Measurements from ENCODE around the gene EPN3.

EPN3 gene

GRCh38 chr17:50586421-50587247 is 54.1 kb downstream of the EPN3 start:
- no peak for DNase-seq (ENCODE audit: low read depth, low spot score)
- H3K4me3 ChIP-seq (ENCODE audit: low read depth, low read length) = no peak overlapping the region
- TF ChIP-seq CTCF (IDR thresholded peaks at IDR 0.05; ENCODE audit: low read depth, low read length) = no peak
- in situ Hi-C loops (cut with HindIII; ENCODE audit: low sequenced_read_pairs) = no loop called here

- in situ Hi-C loops (cut with HindIII; ENCODE audit: low sequenced_read_pairs) = no loop called here
- no peak overlapping the region for H3K4me3 ChIP-seq (ENCODE audit: low read depth, low read length)
- no peak for DNase-seq (ENCODE audit: low read depth, low spot score)
- no peak for TF ChIP-seq CTCF (IDR thresholded peaks at IDR 0.05; ENCODE audit: low read depth, low read length)
Measured at GRCh38 chr17:50587571-50587970, 55.0 kb downstream of the EPN3 start.

GRCh38 chr17:50588391-50589049 is 56.0 kb downstream of the EPN3 start:
- no peak for DNase-seq (ENCODE audit: low read depth, low spot score)
- TF ChIP-seq CTCF (IDR thresholded peaks at IDR 0.05; ENCODE audit: low read depth, low read length) = no peak
- H3K4me3 ChIP-seq (ENCODE audit: low read depth, low read length) = no peak overlapping the region
- in situ Hi-C loops (cut with HindIII; ENCODE audit: low sequenced_read_pairs) = no loop called here

- in situ Hi-C loops (cut with HindIII; ENCODE audit: low sequenced_read_pairs) = no loop called here
Measured at GRCh38 chr17:50589095-50589705, 56.7 kb downstream of the EPN3 start.

GRCh38 chr17:50590946-50591737 is 58.6 kb downstream of the EPN3 start:
- no peak for TF ChIP-seq CTCF (IDR thresholded peaks at IDR 0.05; ENCODE audit: low read depth, low read length)
- in situ Hi-C loops (cut with HindIII; ENCODE audit: low sequenced_read_pairs) = no loop called here

More at GRCh38 chr17:50589095-50589705, 56.7 kb downstream of the EPN3 start:
- TF ChIP-seq CTCF (IDR thresholded peaks at IDR 0.05; ENCODE audit: low read depth, low read length) = no peak
- DNase-seq (ENCODE audit: low read depth, low spot score) = peak; percentile 24
- H3K4me3 ChIP-seq (ENCODE audit: low read depth, low read length) = no peak overlapping the region

GRCh38 chr17:50593321-50593720 is 60.8 kb downstream of the EPN3 start:
- TF ChIP-seq CTCF (IDR thresholded peaks at IDR 0.05; ENCODE audit: low read depth, low read length) = no peak
- no peak overlapping the region for H3K4me3 ChIP-seq (ENCODE audit: low read depth, low read length)
- in situ Hi-C loops (cut with HindIII; ENCODE audit: low sequenced_read_pairs) = no loop called here
- no peak for DNase-seq (ENCODE audit: low read depth, low spot score)

More at GRCh38 chr17:50590946-50591737, 58.6 kb downstream of the EPN3 start:
- no peak overlapping the region for H3K4me3 ChIP-seq (ENCODE audit: low read depth, low read length)
- DNase-seq (ENCODE audit: low read depth, low spot score) = no peak

Data from astrocyte of the spinal cord (primary cell).